SIG-M5 treated with dmso at 0.1 percent for 504 hours (cell line): Measurements from ENCODE around the gene S100P.
"Not testable (repeated sequence)": the region's sequence is repeated elsewhere in the genome, so short reads cannot be mapped to it uniquely, and the experiment has no call there.

Experiments used
- DNase-seq: peaks from one replicate; lab custom pipeline; 2025; ENCODE audit not compliant: unreplicated experiment; lab: John Stamatoyannopoulos, UW

S100P gene

DNA sequence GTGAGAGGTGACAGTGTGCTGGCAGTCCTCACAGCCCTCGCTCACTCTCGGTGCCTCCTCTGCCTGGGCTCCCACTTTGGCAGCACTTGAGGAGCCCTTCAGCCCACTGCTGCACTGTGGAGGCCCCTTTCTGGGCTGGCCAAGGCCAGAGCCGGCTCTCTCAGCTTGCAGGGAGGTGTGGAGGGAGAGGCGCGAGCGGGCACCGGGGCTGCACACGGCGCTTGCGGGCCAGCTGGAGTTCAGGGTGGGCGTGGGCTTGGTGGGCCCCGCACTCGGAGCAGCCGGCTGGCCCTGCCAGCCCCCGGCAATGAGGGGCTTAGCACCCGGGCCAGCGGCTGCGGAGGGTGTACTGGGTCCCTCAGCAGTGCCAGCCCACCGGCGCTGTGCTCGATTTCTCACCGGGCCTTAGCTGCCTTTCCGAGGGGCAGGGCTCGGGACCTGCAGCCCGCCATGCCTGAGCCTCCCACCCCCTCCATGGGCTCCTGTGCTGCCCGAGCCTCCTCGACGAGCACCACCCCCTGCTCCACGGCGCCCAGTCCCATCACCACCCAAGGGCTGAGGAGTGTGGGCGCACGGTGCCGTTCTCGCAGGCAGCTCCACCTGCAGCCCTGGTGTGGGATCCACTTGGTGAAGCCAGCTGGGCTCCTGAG lies 21.0 kb upstream of the S100P start:
- not testable (repeated sequence) for DNase-seq

DNA sequence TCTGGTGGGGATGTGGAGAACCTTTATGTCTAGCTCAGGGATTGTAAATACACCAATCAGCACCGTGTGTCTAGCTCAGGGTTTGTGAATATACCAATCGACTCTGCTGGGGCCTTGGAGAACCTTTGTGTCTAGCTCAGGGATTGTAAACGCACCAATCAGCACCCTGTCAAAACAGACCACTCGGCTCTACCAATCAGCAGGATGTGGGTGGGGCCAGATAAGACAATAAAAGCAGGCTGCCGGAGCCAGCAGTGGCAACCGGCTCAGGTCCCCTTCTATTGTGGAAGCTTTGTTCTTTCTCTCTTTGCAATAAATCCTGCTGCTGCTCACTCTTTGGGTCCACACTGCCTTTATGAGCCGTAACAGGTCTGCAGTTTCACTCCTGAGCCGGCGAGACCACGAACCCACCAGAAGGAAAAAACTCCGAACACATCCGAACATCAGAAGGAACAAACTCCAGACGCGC lies 20.5 kb upstream of the S100P start:
- DNase-seq, result not testable (repeated sequence)

DNA sequence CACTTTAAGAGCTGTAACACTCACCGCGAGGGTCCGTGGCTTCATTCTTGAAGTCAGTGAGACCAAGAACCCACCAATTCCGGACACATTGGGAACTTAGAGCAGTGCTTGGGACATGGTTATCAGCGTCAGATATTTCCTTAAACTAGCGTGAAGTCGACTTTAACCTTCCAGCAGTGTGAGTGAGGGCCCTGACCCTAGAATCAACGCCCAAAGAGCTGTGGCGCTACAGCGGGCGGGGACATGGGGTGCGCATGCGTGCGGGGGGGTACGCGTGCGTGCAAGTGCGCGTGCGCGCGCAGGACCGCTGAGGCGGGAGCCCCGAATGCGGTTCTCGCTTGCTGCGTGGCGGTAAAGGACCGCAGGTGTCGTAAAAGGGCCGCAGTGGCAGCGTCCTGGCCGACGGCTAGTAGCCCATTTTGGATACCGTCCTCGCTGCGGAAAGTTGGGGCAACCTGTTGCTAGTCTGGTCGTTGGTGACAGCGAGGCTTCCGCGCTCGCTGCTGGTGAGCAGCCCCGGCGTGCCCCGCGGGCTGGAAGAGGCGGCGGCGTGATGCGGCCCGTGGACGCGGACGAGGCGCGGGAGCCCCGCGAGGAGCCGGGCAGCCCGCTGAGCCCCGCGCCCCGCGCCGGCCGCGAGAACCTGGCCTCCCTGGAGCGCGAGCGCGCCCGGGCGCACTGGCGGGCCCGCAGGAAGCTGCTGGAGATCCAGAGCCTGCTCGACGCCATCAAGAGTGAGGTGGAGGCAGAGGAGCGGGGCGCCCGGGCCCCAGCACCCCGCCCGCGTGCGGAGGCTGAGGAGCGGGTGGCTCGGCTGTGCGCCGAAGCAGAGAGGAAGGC lies 19.8 kb upstream of the S100P start:
- peak; percentile 79 for DNase-seq

DNA sequence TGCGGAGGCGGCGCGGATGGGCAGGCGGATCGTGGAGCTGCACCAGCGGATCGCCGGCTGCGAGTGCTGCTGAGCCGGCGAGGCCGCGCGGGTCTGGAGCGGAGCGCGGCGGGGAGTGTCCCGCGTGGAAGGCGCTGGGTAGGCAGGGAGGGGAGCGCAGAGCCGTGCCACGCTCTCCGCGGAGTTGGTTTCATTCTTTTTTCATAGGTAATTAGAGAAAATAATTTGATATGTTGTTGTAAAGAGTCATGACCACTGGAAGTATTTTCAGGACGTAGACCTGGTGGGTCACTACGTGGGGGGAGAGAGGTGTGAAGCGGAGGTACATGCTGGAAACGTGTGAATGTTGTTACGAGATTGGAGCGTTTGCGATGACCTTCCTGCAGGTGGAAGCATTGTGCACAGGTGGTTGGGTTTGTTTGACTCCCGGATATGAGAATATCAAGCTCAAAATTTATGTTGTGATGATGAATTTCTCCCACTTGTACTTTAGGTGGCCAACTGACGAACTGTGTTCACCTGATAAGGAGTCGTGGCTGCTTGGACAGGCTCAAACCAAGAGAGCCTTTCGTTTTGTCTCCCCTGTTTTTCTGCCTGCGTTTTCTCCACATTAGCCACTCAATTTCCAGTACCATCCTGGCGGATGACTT lies 19.1 kb upstream of the S100P start:
- no peak for DNase-seq

DNA sequence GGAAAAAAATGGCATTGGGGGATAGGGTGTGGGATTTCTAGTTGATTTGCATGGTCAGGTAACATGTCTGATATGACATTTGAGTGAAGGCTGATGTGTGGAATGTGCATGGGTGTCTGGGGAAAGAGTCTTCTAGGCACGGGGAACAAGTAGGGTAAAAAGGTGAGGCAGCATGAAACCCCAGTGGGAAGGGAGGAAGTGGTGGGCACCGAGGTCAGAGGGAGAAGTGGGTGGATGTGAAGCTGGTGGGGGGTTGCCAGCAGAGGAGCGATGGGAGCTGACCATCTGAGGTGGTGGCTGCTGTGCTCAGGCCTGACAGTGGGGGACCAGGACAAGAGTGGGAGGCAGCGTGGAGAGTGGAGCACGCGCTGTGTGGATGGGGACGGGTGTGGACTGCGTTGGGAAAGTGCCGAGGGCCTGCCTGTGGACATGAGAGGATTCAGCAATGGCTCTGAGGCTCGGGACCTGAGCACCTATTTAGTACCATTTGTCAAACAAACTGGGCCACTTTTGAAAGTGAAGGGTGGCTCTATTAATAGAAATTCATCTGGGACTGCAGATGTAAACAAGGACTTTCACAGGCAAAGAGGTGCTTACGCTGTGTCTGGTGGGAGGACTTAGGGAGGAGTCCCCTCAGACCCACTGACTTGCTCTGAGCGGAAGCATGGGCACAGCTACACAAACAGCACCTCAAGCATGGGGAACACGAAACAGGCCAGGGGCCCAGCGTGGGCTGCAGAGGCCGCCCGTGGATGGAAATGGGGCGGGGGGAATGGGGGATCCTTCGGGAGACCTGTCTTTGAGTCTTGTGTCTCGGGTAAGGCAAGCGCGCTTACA lies 16.7 kb upstream of the S100P start:
- DNase-seq, result no peak

DNA sequence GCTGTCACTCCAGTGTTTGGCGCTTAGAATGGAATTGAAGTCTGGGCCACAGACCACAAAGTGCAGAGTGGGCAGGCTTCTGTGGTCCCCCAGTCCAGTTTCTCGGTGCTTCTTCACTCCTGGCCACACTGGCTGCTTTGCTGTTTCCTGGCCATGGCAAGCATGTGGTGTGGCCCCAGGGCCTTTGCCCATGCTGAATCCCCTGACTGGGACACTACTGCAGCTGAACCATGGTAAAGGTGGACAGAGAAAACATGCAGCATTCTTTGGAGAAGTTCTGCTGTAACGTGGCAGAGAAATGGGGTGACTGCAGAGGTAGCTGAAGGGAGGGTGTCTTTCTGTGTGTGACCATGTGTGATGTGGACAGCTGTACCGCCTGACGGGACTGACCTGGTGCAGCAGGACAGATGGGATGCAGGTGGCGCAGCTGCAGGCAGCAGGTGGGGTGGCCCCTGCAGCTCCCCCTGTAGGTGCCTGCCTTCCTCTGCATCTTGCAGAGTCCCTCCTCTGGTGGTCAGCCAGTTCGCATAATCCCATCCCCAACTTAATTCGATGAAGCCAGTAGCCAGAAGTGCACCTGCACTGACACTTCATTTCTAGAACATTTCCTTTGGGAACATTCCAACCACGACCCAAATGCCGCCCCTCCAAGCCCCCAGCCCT lies 13.2 kb upstream of the S100P start:
- no peak for DNase-seq

DNA sequence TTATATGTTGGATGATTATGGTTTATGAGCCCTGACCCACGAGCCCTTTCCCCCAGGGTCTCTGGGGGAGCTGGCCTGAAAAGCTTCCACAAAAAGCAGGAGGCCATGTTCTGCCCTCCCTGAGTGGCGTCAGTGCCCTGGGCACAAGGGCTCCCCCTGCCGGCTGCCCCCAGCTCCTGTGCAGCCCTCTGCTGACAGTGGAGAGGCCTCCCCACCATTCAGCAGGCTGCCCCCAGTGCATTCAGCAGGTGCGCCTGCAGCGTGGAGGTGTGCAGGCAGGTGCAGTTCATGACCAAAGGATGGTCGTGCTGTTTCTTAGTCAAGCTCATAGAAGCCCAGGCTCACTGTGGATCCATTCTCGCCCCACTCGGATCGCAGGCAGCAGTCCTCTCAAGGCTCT lies 12.5 kb upstream of the S100P start:
- DNase-seq, result no peak

DNA sequence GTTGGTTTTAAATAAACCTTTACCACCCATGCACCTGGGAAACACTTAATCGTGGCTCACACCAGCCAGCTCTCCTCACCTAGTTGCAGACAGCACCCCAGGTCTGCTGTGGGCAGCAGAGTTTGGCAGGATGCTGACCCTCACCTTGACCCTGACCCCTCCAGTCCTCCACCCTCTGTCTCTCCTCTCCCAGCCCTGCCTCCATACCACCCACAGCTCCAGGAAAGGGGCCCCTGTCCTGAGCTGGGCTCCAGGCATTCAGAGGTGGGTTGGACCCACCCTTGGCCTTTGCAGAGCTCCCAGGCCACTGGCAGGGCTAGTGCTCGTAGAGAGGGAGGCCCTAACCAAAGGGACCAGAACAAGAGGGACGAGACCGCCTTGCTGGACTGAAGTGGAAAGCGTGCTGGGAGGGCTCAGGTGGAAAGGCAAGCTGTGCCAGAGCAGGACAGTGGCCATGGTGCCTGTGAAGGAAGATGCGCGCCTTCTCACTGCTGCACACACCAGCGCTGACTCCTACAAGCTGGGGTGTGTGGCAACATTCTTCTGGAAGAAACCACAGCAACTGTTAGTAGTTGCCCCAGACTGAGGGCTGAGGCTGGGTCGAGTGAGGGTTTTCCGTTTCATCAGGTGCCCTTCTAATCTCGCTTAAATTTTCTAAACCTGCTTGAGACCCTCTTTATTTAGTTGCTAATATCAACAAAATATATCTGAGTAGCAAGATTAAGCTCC lies 10.7 kb upstream of the S100P start:
- DNase-seq, result peak; percentile 85

DNA sequence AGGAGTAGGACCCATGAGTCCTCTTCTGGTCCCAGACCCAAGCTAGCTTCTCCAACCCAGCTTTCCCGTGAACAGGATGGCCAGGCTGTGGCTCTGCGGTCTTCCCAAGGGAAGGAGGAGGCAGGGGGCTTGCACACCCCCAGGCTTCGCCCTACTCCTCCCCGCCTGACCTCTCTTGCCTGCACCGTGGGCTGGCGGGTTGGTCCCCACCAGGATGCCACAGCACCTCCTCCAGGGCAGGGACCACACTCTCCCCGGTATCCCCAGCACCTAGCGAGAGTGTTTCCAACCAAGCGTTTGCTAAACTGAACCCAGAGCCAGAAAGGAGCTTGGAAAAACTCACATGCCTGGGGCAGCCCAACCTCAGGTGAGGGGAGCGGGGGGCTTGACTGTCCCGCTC lies 9.0 kb upstream of the S100P start:
- DNase-seq, result no peak

DNA sequence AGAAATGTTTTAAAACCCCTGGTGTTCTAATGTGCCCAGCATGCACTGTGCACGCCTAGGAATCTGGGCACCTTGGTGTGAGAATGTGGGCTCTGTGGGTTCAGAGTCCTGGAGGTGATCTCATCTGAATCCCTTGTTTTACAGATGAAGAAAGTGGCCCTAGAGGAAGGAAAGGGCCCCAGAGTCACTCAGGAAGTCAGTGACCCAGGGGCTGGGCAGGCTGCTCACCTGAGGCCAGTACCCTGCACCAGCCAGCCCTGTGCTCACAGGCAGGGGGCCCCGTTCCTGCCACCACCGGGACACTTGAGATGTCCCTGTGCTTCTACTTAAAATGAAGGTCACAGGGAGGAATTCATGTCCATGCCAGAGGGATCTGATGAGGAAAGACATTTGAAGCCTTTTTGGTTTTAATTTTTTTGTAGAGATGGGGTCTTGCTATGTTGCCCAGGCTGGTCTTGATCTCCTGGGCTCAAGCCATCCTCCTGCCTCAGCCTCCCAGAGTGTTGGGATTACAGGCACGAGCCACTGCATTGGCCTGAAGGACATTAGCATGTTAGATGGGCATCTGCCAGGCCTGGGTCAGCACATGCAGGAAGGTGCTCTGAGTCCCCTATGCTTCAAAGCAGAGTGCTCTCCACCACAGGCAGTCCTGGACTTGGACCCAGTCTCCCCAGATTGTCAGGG lies 7.4 kb upstream of the S100P start:
- DNase-seq, result no peak

DNA sequence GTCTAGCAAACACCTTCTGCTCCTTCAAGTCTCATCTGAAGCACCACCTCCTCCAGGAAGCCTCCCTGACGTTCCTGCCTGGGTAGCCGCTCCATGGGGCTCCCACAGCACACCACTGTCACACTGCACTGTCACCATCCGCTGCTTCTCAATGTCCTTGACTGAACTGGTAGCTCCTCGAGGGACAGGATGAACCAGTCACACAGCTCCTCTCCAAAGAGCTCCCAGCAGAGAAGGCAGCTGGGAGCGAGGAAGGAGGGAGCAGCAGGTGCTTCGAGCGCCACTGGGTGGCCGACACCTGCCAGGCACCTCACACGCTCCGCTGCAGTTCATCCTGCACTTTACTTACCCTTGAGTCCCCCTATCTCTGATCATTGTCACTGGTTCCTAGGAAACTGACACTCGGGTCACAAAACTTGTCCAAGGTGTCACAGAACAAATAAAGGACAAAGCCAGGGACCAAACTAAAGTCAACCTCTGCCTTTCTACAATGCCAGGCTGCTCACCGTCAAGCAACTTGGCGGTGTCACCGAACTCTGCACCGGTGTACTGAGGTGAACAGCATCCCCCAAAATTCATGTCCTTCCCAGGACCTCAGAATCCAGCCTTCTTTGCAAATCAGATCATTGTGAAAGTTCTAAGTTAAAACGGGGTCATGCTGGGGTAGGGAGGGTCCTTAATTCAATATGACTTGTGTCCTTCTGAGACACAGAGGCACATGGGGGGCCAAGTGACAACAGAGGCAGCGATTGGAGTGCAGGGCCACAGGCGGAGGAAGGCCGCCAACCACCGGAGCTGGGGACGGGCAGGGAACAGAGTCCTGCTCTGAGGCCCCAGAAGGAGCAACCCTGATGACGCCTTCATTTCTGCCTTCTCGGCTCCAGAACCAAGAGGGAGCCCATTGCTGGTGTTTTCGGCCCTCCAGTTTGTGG lies 5.5 kb upstream of the S100P start:
- peak; percentile 47 for DNase-seq

DNA sequence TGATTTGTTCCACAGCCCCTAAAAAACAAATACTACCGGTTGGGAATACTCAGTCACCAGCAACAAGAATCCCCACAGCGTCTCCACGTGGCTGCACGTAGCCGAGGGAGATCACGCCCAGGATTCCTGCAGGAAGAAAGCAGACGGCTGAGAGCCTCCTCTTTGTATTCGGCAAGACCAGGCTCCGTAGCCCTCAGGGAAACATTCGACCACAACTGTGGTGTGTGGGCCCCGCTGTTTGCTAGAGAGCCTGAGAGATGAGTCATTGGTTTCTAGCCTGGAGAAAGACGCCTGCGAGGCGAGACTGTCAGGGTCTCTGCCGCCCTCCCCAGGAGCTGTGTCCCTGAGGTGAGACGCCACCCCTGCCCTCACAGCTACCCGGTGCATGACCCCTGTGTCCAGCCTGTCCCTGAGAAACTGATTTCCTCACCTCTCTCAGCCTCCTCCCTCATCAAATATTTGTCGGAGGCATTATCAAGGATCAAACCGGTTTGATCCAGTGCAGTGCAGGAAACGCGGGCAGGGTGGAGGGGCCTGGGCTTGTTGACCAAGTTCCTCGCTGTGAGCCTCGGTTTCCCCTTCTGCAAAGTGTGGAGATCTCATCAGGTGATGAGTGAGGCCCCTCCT lies 4.7 kb upstream of the S100P start:
- DNase-seq, result peak; percentile 95

DNA sequence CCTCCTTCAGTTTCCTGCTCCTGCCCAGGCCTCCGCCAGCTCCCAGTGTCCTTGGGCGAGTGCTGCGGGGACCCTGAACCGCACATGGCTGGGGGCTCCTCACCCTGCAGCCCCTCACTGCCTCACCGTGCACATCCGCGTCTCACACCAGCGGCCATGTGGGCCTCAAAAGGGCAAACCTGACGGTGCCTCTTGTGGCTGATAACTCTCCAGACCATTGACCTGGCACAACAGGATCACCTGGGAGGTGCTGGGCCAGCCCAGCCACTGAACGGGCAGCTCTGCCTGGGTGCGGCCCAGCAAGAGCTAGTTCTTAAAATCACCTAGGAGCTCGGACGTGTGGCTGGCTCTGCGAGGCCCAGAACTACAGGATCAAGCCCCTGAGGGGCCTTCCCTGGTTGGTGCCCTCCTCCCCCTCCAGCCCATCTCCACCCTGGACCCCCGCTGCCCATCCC lies 4.1 kb upstream of the S100P start:
- DNase-seq, result no peak

DNA sequence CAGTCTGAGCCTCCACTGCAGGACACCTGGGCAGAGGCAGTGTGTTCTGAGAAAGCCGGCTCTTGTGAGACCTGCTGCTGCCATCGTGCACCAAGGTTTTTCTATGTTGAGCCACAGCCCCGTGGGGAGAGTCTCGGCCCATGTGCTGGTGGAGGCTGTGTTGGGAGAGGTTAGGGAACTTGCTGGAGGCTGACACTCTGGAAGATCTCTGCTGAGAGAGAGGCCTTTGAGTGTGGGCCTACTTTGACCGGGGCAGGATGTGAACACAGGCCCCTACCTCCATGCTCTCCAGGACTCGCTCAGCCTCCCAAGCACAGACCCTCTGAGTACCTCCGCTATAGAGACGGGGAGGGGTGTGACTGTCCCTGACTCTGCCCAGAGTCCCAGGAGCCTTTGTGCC lies 1.3 kb upstream of the S100P start:
- no peak for DNase-seq

DNA sequence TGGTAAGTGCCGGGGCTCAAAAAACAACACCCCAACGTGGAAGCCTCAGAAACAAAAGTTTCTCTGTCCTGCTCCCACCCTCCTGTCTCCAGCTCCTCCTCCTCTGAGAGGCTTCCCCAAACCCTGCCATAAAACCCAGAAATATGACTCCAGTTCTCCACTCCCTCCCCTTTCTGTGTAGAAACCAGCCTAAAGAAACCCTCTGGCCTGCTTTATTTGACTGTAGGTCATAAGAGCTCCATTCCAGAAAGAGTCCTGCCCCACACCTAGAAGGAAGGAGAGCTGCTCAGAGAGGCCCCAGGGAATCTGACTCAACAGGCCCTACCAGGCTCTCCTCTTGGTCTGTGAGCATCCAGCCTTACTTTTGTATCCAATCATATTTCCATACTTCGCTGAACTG lies 872 bp upstream of the S100P start:
- DNase-seq, result peak; percentile 47

DNA sequence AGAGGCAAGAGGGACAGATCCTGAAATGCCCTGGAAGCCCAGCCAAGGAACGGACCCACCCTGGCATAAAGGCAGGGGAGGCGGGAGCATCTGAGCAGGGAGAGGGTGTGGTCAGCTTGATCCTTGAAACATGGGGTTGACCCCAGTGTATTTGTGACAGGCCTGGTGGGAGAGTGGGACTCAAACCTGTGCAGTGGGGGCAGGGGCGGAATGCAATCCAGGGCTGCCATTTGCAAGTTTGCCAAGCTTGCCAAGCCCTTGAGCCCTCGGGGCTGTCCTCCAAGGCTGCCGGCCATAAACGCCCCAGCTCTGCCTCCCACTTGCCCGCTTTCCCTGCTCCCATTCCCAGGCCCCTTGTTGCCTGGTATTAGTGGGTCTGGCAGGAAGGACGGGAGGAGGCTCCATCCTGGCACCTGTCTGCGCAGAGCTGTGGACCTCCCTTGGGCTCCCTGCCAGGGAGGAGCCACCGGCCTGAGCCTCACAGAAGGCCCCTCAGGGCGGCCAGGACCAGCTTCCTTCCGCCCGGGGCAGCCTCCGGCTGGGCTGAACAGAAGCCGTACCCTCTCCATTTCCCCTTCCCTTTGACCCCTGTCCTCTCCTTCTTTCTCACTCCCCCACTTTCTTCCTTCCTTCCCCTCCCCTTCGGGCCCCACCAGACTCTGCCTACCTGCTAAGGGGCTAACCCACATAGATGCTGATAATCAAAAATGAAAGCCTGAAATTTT lies 661 bp downstream of the S100P start:
- no peak for DNase-seq
